ENCODE results near the gene TCOF1.

The TCOF1 gene

GRCh38 chr5:150428978-150429377, 71.5 kb downstream of the TCOF1 start:
- H3K79me2 ChIP-seq (ENCODE audit: insufficient read depth, low read depth) = no peaks in the 10 kb centered on the region
- no peaks in the 10 kb centered on the region for H4K20me1 ChIP-seq (ENCODE audit: insufficient read depth)
- no peak overlapping the region for H3K4me2 ChIP-seq
- H2AFZ ChIP-seq (ENCODE audit: low read depth) = no peak overlapping the region
- H3K9ac ChIP-seq = no peak overlapping the region
- H3K4me3 ChIP-seq (IDR thresholded peaks at IDR 0.05; ENCODE audit: insufficient read depth, low read depth, low read length) = no peak overlapping the region
- no peak overlapping the region for H3K27ac ChIP-seq
- H3K36me3 ChIP-seq (ENCODE audit: insufficient read depth) = no peaks in the 10 kb centered on the region
- no peaks in the 10 kb centered on the region for H3K27me3 ChIP-seq (ENCODE audit: insufficient read depth, low read depth)
- no peak for TF ChIP-seq CTCF (conservative IDR thresholded peaks at IDR 0.05; ENCODE audit: low read depth, low read length)
- H3K4me1 ChIP-seq (ENCODE audit: low read depth, poor library complexity, severe bottlenecking) = no peaks in the 10 kb centered on the region

GRCh38 chr5:150429410-150429873, 71.9 kb downstream of the TCOF1 start:
- H3K9ac ChIP-seq = no peak overlapping the region
- H3K4me3 ChIP-seq (IDR thresholded peaks at IDR 0.05; ENCODE audit: insufficient read depth, low read depth, low read length) = no peak overlapping the region
- no peaks in the 10 kb centered on the region for H3K79me2 ChIP-seq (ENCODE audit: insufficient read depth, low read depth)
- no peaks in the 10 kb centered on the region for H3K27me3 ChIP-seq (ENCODE audit: insufficient read depth, low read depth)
- H3K27ac ChIP-seq = no peak overlapping the region
- no peak overlapping the region for H2AFZ ChIP-seq (ENCODE audit: low read depth)
- TF ChIP-seq CTCF (conservative IDR thresholded peaks at IDR 0.05; ENCODE audit: low read depth, low read length) = no peak
- H3K36me3 ChIP-seq (ENCODE audit: insufficient read depth) = no peaks in the 10 kb centered on the region
- no peaks in the 10 kb centered on the region for H4K20me1 ChIP-seq (ENCODE audit: insufficient read depth)
- H3K4me2 ChIP-seq = no peak overlapping the region
- H3K4me1 ChIP-seq (ENCODE audit: low read depth, poor library complexity, severe bottlenecking) = no peaks in the 10 kb centered on the region

- no peaks in the 10 kb centered on the region for H4K20me1 ChIP-seq (ENCODE audit: insufficient read depth)
- peaks cover 5% of the 10 kb centered on the region for H3K4me1 ChIP-seq (ENCODE audit: low read depth, poor library complexity, severe bottlenecking)
- no peak overlapping the region for H2AFZ ChIP-seq (ENCODE audit: low read depth)
- no peak overlapping the region for H3K27ac ChIP-seq
- H3K9ac ChIP-seq = no peak overlapping the region
- H3K4me3 ChIP-seq (IDR thresholded peaks at IDR 0.05; ENCODE audit: insufficient read depth, low read depth, low read length) = no peak overlapping the region
- H3K4me2 ChIP-seq = no peak overlapping the region
- H3K36me3 ChIP-seq (ENCODE audit: insufficient read depth) = no peaks in the 10 kb centered on the region
- H3K79me2 ChIP-seq (ENCODE audit: insufficient read depth, low read depth) = no peaks in the 10 kb centered on the region
- no peak for TF ChIP-seq CTCF (conservative IDR thresholded peaks at IDR 0.05; ENCODE audit: low read depth, low read length)
- H3K27me3 ChIP-seq (ENCODE audit: insufficient read depth, low read depth) = no peaks in the 10 kb centered on the region
Measured at GRCh38 chr5:150431048-150431447, 73.6 kb downstream of the TCOF1 start.

DNA sequence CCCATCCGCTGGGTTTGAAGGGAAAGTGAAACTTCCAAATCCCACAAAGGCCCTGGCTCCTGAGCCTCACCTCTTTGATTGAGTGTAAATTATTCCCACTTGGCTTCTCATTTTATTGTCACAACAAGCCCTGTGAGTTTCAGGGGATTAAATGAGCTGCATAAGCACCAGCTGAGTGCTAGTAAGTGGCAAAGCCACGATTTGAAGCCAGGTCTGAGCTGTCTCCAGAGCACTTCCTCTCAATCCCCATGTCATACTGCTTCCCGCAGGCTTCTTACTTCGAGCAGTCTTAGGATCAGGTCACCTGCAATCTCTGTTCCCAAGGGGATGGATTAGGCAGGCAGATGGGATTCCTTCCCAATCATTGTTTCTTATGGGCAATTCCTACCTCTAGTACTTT, 74.1 kb downstream of the TCOF1 start:
- no peak overlapping the region for H2AFZ ChIP-seq (ENCODE audit: low read depth)
- H3K4me2 ChIP-seq = no peak overlapping the region
- TF ChIP-seq CTCF (conservative IDR thresholded peaks at IDR 0.05; ENCODE audit: low read depth, low read length) = no peak
- H3K27ac ChIP-seq = no peak overlapping the region
- H4K20me1 ChIP-seq (ENCODE audit: insufficient read depth) = no peaks in the 10 kb centered on the region
- no peaks in the 10 kb centered on the region for H3K27me3 ChIP-seq (ENCODE audit: insufficient read depth, low read depth)
- no peaks in the 10 kb centered on the region for H3K79me2 ChIP-seq (ENCODE audit: insufficient read depth, low read depth)
- peaks cover 10% of the 10 kb centered on the region for H3K4me1 ChIP-seq (ENCODE audit: low read depth, poor library complexity, severe bottlenecking)
- no peak overlapping the region for H3K9ac ChIP-seq
- no peaks in the 10 kb centered on the region for H3K36me3 ChIP-seq (ENCODE audit: insufficient read depth)
- H3K4me3 ChIP-seq (IDR thresholded peaks at IDR 0.05; ENCODE audit: insufficient read depth, low read depth, low read length) = no peak overlapping the region

Measured in KMS-11 (cell line).